ENCODE results near the gene PVALEF.

- TF ChIP-seq CTCF (IDR thresholded peaks at IDR 0.05; ENCODE audit: control extremely low read depth in 1 of 3, insufficient read depth in 1 of 3, low read depth in 1 of 3, low read length in 3 of 3) = no peak
- no peak for TF ChIP-seq RBBP5 (IDR thresholded peaks at IDR 0.05; ENCODE audit: borderline replicate concordance, low read depth, low read length)
- TF ChIP-seq RFX5 (IDR thresholded peaks at IDR 0.05; ENCODE audit: borderline replicate concordance, low read depth, low read length) = no peak
- TF ChIP-seq POLR2A (IDR thresholded peaks at IDR 0.05; ENCODE audit: control extremely low read depth in 1 of 2, low read depth in 2 of 2, low read length in 2 of 2) = no peak
- no peak for TF ChIP-seq EGR1 (IDR thresholded peaks at IDR 0.05; ENCODE audit: borderline replicate concordance, low read depth, low read length)
- TF ChIP-seq CBX8 (IDR thresholded peaks at IDR 0.05; ENCODE audit: borderline replicate concordance, low read depth, low read length) = no peak
- no peak for TF ChIP-seq SIN3A (conservative IDR thresholded peaks at IDR 0.05 in 1 of 2, IDR thresholded peaks at IDR 0.05 in 1 of 2; ENCODE audit: low read depth in 1 of 2, low read length in 2 of 2)
- no peak for TF ChIP-seq ATF3 (IDR thresholded peaks at IDR 0.05; ENCODE audit: insufficient read depth, low read depth, low read length)
These were observed 43.8 kb downstream of the PVALEF start for GRCh38 chr17:81209141-81209540.
